Umbilical cord (tissue), 2 donors: ENCODE results near the gene CDCA5. TPM values are rescaled to one million over a fixed set of nuclear protein-coding genes. Genes with fewer than 3 reads are reported as not detected.
A peak's percentile ranks its signal among the peaks of the same experiment; 100 is the strongest.

Source experiments
- DNase-seq: peaks from one replicate; pipeline ENCODE4 v3.0.0-alpha.2; 2015; ENCODE audit warnings: low spot score
- total RNA-seq: library from RNA; depleted of rRNA; stranded (reverse); fragments of >200 nt; gene quantifications from one replicate; pipeline ENCODE4 v1.2.3, GENCODE V29; 2014; ENCODE audit warnings: low replicate concordance; ENCODE audit not compliant: insufficient read depth

Gene CDCA5, protein sequence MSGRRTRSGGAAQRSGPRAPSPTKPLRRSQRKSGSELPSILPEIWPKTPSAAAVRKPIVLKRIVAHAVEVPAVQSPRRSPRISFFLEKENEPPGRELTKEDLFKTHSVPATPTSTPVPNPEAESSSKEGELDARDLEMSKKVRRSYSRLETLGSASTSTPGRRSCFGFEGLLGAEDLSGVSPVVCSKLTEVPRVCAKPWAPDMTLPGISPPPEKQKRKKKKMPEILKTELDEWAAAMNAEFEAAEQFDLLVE
- total RNA-seq: 3.1 TPM

DNA sequence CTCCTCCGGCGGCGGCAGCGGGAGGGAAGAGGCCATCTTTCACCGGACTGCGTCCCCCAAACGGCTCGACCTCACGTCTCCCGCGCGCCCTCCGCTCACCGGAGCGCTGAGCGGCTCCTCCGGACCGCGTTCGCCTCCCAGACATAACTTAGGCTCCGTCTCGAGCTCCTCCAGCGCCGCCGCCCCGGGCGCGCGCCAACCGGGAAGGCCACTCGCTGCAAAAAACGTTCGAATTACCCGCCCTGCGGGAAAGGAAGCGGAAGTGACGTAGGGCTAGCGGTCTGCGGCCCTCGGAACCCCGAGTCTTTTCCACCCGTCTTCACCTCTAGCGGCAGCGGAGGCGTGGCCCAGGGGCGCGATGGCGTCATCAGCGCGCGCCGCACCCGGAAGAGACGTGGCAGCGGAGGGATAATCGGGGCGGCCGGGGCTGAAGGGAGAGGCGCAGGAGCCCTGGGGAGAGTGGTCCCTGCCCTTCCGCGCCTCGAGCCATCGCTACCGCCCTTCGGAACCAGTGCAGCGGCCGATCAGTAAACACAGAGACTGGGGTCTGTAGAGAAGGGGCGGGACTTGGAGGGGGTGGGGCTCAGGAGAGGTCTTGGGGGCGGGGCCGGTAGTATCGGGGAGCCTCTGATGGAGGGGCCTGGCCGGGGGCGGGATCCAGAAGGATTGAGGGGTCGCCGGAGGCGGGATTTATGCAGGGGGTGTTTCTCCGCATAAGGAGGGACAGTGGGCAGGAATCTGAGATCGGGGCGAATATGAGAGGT lies at the start of gene CDCA5, which contains the start of gene ZFPL1:
Gene CDCA5, minus strand, starts transcription at position 207 of the 764 bp plus-strand sequence. Its CDS starts 62 bp downstream, at position 145.
Gene ZFPL1, plus strand, starts transcription at position 389 of the 764 bp plus-strand sequence. CDS start 477 bp downstream, outside the sequence.
- DNase-seq: peak; percentile 95

DNA sequence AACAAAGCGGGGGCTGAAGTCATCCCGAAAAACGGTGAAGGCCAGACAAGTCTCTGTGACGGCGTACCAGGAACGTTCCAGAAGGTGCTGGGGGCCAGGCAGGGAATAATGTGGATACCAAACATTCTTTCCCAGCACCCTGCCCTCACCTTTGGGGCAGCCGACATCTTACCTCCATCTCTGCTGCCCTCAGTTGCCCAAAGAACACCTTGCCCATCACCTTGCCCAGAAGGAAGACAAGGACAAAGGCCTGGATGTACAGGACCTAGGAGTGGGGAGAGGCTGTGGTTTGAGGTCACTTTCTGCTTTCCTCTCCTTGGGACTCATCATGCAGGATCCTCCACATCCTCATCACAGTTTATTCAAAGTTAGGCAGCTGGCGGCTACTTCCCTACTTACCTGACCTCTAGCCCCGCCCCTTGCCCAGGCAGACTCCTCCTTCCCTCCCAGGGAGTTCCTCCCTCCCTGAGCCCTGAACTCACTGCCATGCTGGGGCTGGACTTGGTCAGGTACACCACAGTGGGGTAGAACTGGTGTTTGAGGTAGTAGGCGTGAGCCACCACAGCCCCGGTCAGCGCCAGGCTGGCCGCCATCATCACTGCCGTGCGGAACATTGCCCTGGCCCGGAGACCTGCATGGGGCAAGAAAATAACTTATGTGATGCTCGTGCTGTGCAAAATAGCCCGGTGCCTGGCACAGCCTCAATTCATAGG lies 49.3 kb upstream of the CDCA5 start:
- DNase-seq: no peak

DNA sequence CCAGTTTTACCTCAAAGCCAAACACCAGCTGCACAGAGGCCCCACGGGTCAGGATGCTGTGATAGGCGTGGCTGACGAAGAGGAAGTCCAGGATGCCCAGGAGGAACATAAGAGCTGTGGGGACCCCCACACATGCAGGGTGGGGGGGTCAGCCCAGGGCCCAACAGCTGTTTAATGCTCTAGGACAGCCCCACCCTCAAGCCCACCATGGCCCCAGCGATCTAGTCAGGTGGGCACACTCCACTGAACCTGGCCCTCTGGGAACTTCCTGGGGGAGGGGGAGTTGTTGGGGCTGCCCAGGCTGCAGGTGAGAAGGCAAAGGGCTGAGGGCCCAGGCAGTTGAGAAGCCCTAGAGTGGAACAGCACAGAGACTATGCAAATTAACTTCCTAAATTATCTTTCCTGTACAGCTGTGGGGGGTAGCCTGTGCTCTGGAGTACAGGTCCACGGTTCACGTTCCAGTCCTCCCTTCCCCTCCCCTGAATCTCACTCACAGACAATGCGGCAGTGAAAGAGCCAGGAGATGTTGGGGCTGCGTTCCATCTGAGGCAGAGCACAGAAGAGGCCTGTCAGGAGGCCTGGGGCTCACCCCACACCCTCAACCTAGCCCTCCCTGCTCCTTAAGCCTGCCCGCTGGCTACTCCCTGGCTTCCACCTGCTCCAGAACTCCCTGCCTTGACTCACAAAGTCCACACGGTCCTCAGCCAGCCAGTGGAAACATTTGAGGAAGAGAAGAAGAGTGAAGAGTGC lies 48.6 kb upstream of the CDCA5 start:
- DNase-seq: no peak

GRCh38 chr11:65131895-65132237 lies 48.0 kb upstream of the CDCA5 start:
- no peak for DNase-seq

DNA sequence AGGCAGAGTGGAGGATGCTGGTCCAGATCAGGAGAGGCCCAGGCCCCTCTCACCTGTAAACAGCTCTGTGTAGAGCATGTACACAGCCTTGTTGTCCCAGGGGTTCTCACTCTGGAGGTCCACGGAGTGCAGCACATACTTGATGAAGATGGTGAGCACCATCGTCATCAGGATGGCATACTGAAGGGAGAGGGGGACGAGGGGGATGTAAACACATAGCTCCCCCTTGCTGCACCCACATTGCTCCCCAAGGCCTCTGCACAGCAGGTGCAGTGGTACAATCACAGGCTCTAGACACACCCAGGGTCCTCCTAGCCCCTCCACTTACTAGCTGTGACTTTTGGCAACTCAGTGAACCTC lies 47.6 kb upstream of the CDCA5 start:
- no peak for DNase-seq

DNA sequence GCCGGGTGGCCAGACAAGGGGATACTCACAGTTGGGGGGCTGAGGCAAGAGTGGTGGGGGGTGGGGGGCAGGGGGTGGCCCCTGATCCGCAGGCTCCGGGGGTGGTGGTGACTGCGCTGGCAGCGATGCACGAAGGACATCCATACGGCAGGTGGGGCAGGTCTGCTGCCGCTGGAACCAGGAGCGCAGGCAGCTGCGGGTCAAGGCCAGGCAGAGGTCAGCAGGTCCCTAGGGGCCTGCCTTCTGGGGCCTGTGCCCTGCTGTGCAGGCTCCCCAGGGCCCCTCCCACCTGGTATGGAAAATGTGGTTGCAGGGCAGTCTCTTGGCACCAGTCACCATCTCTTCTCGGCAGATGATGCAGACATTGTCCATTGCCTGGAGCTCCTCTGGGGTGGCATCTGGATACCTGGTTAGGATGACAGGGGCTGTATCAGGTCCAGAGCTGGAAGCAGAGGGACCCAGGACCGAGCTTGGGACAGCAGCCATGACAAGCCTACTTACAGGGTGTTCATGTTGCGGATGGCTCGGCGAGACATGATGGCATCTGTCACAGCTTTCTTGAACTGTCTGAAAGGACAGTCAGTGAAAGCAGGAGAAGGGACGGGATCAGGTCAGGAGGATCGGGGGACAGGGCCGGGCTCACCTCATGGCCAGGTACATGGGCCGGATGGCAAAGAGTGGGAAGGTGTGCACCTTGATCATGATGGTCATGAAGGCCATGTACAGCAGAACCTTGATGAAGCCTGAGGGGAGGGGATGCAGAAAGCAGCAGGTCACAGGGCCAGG lies 47.0 kb upstream of the CDCA5 start:
- no peak for DNase-seq

GRCh38 chr11:65129649-65130441 lies 46.0 kb upstream of the CDCA5 start:
- DNase-seq: no peak

- DNase-seq: no peak
Observed at GRCh38 chr11:65128182-65129145, 44.6 kb upstream of the CDCA5 start.

- DNase-seq: no peak
Observed at GRCh38 chr11:65127473-65128181, 43.8 kb upstream of the CDCA5 start.

GRCh38 chr11:65126624-65127274 lies 42.9 kb upstream of the CDCA5 start:
- no peak for DNase-seq

DNA sequence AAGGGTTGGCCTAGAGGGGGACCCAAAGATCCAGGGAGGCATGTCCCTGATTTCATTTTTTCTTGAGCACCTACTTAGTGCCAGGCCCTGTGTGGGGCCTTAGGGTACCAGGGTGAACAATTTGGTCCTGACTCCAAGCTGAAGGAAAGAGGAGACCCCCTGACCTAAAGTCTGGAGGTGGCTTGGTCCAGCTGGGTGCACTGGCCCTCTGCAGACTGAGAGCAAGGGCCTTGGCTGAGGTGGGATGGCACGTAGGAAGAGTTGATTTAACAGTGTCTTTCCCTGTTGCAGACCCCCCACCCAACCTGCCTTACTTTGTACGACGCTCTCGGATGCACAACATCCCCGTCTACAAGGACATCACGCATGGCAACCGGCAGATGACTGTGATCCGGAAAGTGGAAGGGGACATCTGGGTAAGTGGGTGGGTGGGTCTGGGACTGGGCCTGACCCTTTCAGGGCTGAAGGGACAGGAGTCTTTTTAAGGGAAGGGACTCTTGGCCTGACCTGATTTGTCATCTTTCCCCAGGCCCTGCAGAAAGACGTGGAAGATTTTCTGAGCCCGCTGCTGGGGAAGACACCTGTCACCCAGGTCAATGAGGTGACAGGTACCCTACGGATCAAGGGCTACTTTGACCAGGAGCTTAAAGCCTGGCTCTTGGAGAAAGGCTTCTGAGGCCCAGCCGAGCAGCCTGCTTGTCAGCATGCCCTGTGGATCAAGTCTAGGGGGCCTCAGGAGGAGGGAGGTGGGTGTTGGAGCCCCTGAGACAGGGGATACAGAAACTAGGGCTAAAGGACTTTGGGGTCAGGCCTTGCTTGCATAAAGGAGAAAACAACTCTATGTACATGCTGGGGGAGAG lies 41.6 kb upstream of the CDCA5 start:
- no peak for DNase-seq

GRCh38 chr11:65124480-65125196 lies 40.8 kb upstream of the CDCA5 start:
- no peak for DNase-seq

DNA sequence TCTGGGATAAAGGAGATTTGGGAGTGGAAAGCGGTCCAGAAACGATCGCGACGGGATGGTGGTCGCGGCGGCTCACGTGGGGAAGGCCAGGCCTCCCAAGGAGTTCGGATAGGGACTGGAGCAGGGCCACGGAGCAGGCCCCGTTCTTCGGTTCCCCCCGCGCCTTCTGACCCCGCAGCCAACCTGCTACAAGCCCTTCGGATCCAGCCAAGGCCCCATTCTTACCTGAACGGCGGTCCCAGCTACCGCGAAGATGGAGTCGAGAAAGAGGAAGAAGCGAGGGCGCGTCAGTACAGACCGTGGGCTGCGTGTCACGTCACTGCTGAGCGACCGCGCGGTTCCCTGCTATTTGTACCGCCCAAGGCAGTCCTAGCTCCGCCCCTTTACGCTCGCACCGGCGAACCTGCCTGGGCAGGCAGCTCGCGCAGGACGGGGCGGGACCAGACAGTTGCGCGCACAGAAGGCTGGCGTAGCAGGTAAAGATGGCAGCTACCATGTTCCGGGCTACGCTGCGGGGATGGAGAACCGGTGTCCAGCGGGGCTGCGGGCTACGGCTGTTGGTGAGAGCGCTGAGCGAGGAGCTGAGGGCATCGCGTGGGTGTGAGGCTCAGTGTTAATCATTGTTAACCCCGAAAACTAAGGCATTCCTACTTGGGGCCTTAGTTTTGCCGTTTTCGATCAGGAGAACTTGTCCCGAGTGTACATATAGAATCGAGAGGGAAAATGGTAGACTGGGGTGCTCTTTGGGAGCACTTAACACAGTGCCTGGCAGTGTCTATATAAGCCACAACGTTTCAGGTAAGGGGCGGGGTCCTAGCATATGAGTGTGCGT lies 38.2 kb upstream of the CDCA5 start, which contains the start of the genes FAU and MRPL49:
Gene FAU, minus strand, starts transcription at position 270 of the 832 bp plus-strand sequence. CDS start 321 bp downstream, outside the sequence.
Gene MRPL49, plus strand, starts transcription at position 457 of the 832 bp plus-strand sequence. Its CDS starts 26 bp downstream, at position 483.
- peak; percentile 99 for DNase-seq

GRCh38 chr11:65121447-65121864 lies 37.6 kb upstream of the CDCA5 start:
- no peak for DNase-seq

DNA sequence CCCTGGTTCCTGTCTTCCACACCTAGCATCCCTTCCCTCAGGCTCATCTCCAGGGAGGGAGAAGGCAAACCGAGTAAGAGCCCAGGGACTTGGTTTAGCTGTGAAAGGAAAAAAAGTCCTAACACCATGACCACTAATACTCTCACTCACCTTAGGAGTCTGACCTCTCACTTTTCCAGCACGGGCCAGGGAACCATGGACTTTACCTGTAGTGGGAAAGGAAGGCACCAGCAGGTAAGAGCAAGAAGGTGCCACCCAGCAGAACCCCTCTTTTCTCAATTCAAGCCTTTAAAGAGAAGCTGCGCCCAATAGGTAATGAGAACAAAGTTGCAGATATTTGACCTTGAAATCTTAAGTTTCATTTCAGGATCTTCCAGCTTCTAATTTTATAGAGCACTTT lies 37.0 kb upstream of the CDCA5 start:
- DNase-seq: no peak
